Esophagus squamous epithelium (tissue), 4 donors: ENCODE data around the gene ATP1A1.

ENCODE experiments used
- CTCF ChIP-seq, 6 experiments: fragments of 450-650 bp in 4 of 6; fragments of 200-600 bp in 2 of 6; sonication (generic) in 2 of 6; IDR thresholded peaks; one replicate each; pipeline ENCODE4 v1.5.1; 2016 to 2019; ENCODE audit warnings: antibody characterized with exemption in 6 of 6, mild to moderate bottlenecking in 4 of 6, moderate library complexity in 4 of 6
- POLR2A ChIP-seq, 4 donors: fragments of 450-650 bp; IDR thresholded peaks; one replicate each; pipeline ENCODE4 v1.6.1; 2017; ENCODE audit warnings: antibody characterized with exemption in 4 of 4, mild to moderate bottlenecking in 4 of 4, moderate library complexity in 3 of 4

DNA sequence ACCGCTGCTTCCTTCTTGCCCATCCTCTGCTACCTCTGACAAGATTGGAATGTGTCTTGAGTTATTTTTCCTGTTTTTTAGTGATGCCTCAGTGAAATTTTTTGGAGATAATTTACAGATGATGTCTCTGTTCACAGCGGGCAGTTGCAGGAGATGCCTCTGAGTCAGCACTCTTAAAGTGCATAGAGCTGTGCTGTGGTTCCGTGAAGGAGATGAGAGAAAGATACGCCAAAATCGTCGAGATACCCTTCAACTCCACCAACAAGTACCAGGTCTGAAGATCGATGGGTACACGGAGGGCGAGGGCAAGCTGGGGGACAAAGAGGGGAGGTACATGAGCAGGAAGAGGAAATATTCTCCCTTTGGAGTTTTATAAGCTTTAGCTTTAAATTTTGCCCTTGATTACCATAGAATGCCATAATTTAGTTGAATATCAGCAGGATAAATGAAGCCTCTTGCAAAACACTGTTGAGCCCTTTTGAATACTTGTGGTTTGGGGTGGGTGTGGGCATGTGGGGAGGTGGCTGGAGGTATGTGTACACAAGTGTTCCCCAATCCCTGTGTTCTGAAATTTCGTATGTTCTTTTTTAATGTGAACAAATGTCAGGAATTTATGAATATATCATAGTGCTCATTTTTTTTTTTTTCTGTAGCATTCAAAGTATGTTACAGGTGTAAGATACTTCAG is 19.8 kb downstream of the ATP1A1 start:
- TF ChIP-seq CTCF (IDR thresholded peaks at IDR 0.05) (no peak), POLR2A (IDR thresholded peaks at IDR 0.05) (no peak)
